OCI-LY3 (cell line): ENCODE results near the gene SLC26A8.
A peak's percentile ranks its signal among the peaks of the same experiment; 100 is the strongest.
"Not testable (repeated sequence)": the region's sequence is repeated elsewhere in the genome, so short reads cannot be mapped to it uniquely, and the experiment has no call there.

Experiments used
- H2AFZ ChIP-seq: fragments of 200-600, 300-600 bp; shearing (Covaris generic); 2 replicates; pipeline ENCODE4 v1.6.0; 2014; ENCODE audit warnings: antibody characterized with exemption, low read depth, low read length
- H3K27ac ChIP-seq: fragments of 200-600, 300-600 bp; sonication (generic); 2 replicates; pipeline ENCODE4 v1.5.1; 2014; ENCODE audit warnings: mild to moderate bottlenecking, low read length, moderate library complexity, mixed read lengths
- H3K27me3 ChIP-seq: fragments of 200-600, 300-600 bp; sonication (generic); 2 replicates; pipeline ENCODE4 v1.6.1; 2014; ENCODE audit warnings: low read depth, low read length, mixed read lengths
- H3K36me3 ChIP-seq: fragments of 200-600, 300-600 bp; sonication (generic); replicated peaks from 2 replicates; pipeline ENCODE3; 2014; ENCODE audit warnings: low read depth, low read length, mixed read lengths
- H3K4me1 ChIP-seq: fragments of 300-600, 200-600 bp; sonication (generic); 2 replicates; pipeline ENCODE4 v1.6.1; 2014; ENCODE audit warnings: low read length, mixed read lengths
- H3K4me2 ChIP-seq: fragments of 200-600, 300-600 bp; sonication (generic); 2 replicates; pipeline ENCODE4 v1.6.1; 2014; ENCODE audit warnings: low read length, mixed read lengths
- H3K4me3 ChIP-seq: fragments of 300-600, 200-600 bp; sonication (generic); 2 replicates; pipeline ENCODE4 v1.5.1; 2014; ENCODE audit warnings: antibody characterized with exemption, mild to moderate bottlenecking, low read length, moderate library complexity
- H3K79me2 ChIP-seq: fragments of 300-600, 200-600 bp; shearing (Covaris generic); 2 replicates; pipeline ENCODE4 v1.6.1; 2014; ENCODE audit warnings: mild to moderate bottlenecking, low read length, mixed read lengths
- H3K9ac ChIP-seq: fragments of 300-600, 200-600 bp; shearing (Covaris generic); 2 replicates; pipeline ENCODE4 v1.6.0; 2014; ENCODE audit warnings: mild to moderate bottlenecking, low read length, moderate library complexity
- H3K9me3 ChIP-seq: fragments of 200-600, 300-600 bp; shearing (Covaris generic); 2 replicates; pipeline ENCODE4 v1.6.1; 2014; ENCODE audit warnings: low read length, mixed read lengths; ENCODE audit not compliant: insufficient read depth
- H4K20me1 ChIP-seq: fragments of 200-600, 300-600 bp; sonication (generic); 2 replicates; pipeline ENCODE4 v1.6.1; 2016; ENCODE audit warnings: low read length, mixed read lengths; ENCODE audit not compliant: insufficient read depth
- CTCF ChIP-seq: fragments of 200-600, 300-600 bp; sonication (generic); IDR thresholded peaks from 2 replicates; pipeline ENCODE4 v1.5.1; 2014; ENCODE audit warnings: antibody characterized with exemption, low read length, low read depth
- EZH2phosphoT487 ChIP-seq: fragments of 200-600 bp; shearing (Covaris generic); IDR thresholded peaks from 2 replicates; pipeline ENCODE4 v1.6.1; 2018; ENCODE audit warnings: antibody characterized with exemption, mixed run types, low read depth

SLC26A8 gene

GRCh38 chr6:36038120-36038876, 13.9 kb upstream of the SLC26A8 start:
- no peak overlapping the region for H2AFZ ChIP-seq
- no peak overlapping the region for H3K9ac ChIP-seq
- peak overlapping the region; percentile 13; the same call in 1 of the 2 replicates for H3K4me2 ChIP-seq
- H3K9me3 ChIP-seq = no peaks in the 10 kb centered on the region
- TF ChIP-seq EZH2phosphoT487 = no peak
- no peak for TF ChIP-seq CTCF
- no peak overlapping the region for H3K4me3 ChIP-seq
- no peaks in the 10 kb centered on the region for H3K27me3 ChIP-seq
- H3K79me2 ChIP-seq = peaks cover 99% of the 10 kb centered on the region
- H4K20me1 ChIP-seq = peaks cover 76% of the 10 kb centered on the region
- peaks cover 2% of the 10 kb centered on the region for H3K36me3 ChIP-seq
- peaks cover 16% of the 10 kb centered on the region for H3K4me1 ChIP-seq
- no peak overlapping the region for H3K27ac ChIP-seq

GRCh38 chr6:36035225-36035624, 10.8 kb upstream of the SLC26A8 start:
- Histone ChIP-seq H4K20me1 (peaks cover 59% of the 10 kb centered on the region), H2AFZ (no peak overlapping the region), H3K4me3 (no peak overlapping the region), H3K9ac (no peak overlapping the region), H3K9me3 (no peaks in the 10 kb centered on the region), H3K27ac (no peak overlapping the region), H3K4me2 (no peak overlapping the region), H3K27me3 (no peaks in the 10 kb centered on the region), H3K36me3 (peaks cover 2% of the 10 kb centered on the region), H3K4me1 (peaks cover 16% of the 10 kb centered on the region), H3K79me2 (peaks cover 99% of the 10 kb centered on the region)
- TF ChIP-seq CTCF = no peak
- TF ChIP-seq EZH2phosphoT487 = no peak

- Histone ChIP-seq H4K20me1 (peaks cover 59% of the 10 kb centered on the region), H3K9ac (no peak overlapping the region), H3K36me3 (peaks cover 2% of the 10 kb centered on the region), H3K4me1 (peaks cover 21% of the 10 kb centered on the region), H3K4me2 (no peak overlapping the region), H3K9me3 (no peaks in the 10 kb centered on the region), H3K27ac (no peak overlapping the region), H2AFZ (no peak overlapping the region), H3K27me3 (no peaks in the 10 kb centered on the region), H3K4me3 (no peak overlapping the region), H3K79me2 (peaks cover 99% of the 10 kb centered on the region)
- TF ChIP-seq CTCF = no peak
- no peak for TF ChIP-seq EZH2phosphoT487
These were observed 10.0 kb upstream of the SLC26A8 start for GRCh38 chr6:36034441-36034840.

GRCh38 chr6:36033935-36034334, 9.5 kb upstream of the SLC26A8 start:
- no peak for TF ChIP-seq CTCF
- no peak for TF ChIP-seq EZH2phosphoT487
- Histone ChIP-seq H3K27ac (no peak overlapping the region), H3K9ac (no peak overlapping the region), H3K79me2 (peaks cover 99% of the 10 kb centered on the region), H4K20me1 (peaks cover 60% of the 10 kb centered on the region), H3K4me3 (no peak overlapping the region), H2AFZ (no peak overlapping the region), H3K4me2 (no peak overlapping the region), H3K4me1 (peaks cover 24% of the 10 kb centered on the region), H3K36me3 (no peaks in the 10 kb centered on the region), H3K27me3 (no peaks in the 10 kb centered on the region), H3K9me3 (no peaks in the 10 kb centered on the region)

GRCh38 chr6:36033144-36033543, 8.7 kb upstream of the SLC26A8 start:
- peaks cover 56% of the 10 kb centered on the region for H4K20me1 ChIP-seq
- H3K4me1 ChIP-seq = peaks cover 20% of the 10 kb centered on the region

More at GRCh38 chr6:36033144-36033543, 8.7 kb upstream of the SLC26A8 start:
- H3K9me3 ChIP-seq, H3K4me2 ChIP-seq, H3K9ac ChIP-seq, H3K4me3 ChIP-seq, H3K27ac ChIP-seq, H3K36me3 ChIP-seq, H2AFZ ChIP-seq, H3K27me3 ChIP-seq: not testable (repeated sequence)
- H3K79me2 ChIP-seq = peaks cover 99% of the 10 kb centered on the region
